Measurements from ENCODE around the gene OPCML.

The OPCML gene

GRCh38 chr11:133052537-133052936 is 479.8 kb downstream of the OPCML start:
- no peaks in the 10 kb centered on the region for H3K27me3 ChIP-seq (ENCODE audit: low read depth)
- DNase-seq (ENCODE audit: low spot score in 2 of 2) = no peak
- no peak overlapping the region for H3K4me3 ChIP-seq
- no peaks in the 10 kb centered on the region for H3K9me3 ChIP-seq
- no peaks in the 10 kb centered on the region for H3K4me1 ChIP-seq
- H3K36me3 ChIP-seq (replicated peaks) = no peaks in the 10 kb centered on the region
- in situ Hi-C loops (cut with MboI; ENCODE audit: low sequenced_read_pairs) = no loop called here

- no peak overlapping the region for H3K4me3 ChIP-seq
- no peak for DNase-seq (ENCODE audit: low spot score in 2 of 2)
- no peaks in the 10 kb centered on the region for H3K36me3 ChIP-seq (replicated peaks)
- in situ Hi-C loops (cut with MboI; ENCODE audit: low sequenced_read_pairs) = no loop called here
- no peaks in the 10 kb centered on the region for H3K9me3 ChIP-seq
- no peaks in the 10 kb centered on the region for H3K27me3 ChIP-seq (ENCODE audit: low read depth)
- no peaks in the 10 kb centered on the region for H3K4me1 ChIP-seq
Observed at GRCh38 chr11:133049244-133050019, 482.9 kb downstream of the OPCML start.

- Histone ChIP-seq H3K36me3 (replicated peaks) (no peaks in the 10 kb centered on the region), H3K27me3 (ENCODE audit: low read depth) (no peaks in the 10 kb centered on the region), H3K4me1 (no peaks in the 10 kb centered on the region), H3K9me3 (no peaks in the 10 kb centered on the region), H3K4me3 (no peak overlapping the region)
- DNase-seq (ENCODE audit: low spot score in 2 of 2) = no peak
- in situ Hi-C loops (cut with MboI; ENCODE audit: low sequenced_read_pairs) = no loop called here
Observed at GRCh38 chr11:133048270-133048669, 484.0 kb downstream of the OPCML start.

GRCh38 chr11:133047771-133048115 is 484.6 kb downstream of the OPCML start:
- Histone ChIP-seq H3K27me3 (ENCODE audit: low read depth) (no peaks in the 10 kb centered on the region), H3K4me3 (no peak overlapping the region), H3K4me1 (no peaks in the 10 kb centered on the region), H3K9me3 (no peaks in the 10 kb centered on the region), H3K36me3 (replicated peaks) (no peaks in the 10 kb centered on the region)
- in situ Hi-C loops (cut with MboI; ENCODE audit: low sequenced_read_pairs) = no loop called here
- DNase-seq (ENCODE audit: low spot score in 2 of 2) = no peak

GRCh38 chr11:133047036-133047770 is 485.1 kb downstream of the OPCML start:
- Histone ChIP-seq H3K4me1 (no peaks in the 10 kb centered on the region), H3K27me3 (ENCODE audit: low read depth) (no peaks in the 10 kb centered on the region), H3K36me3 (replicated peaks) (no peaks in the 10 kb centered on the region), H3K4me3 (no peak overlapping the region), H3K9me3 (no peaks in the 10 kb centered on the region)
- no peak for DNase-seq (ENCODE audit: low spot score in 2 of 2)
- in situ Hi-C loops (cut with MboI; ENCODE audit: low sequenced_read_pairs) = no loop called here

- H3K27me3 ChIP-seq (ENCODE audit: low read depth) = no peaks in the 10 kb centered on the region
- no peaks in the 10 kb centered on the region for H3K36me3 ChIP-seq (replicated peaks)
- in situ Hi-C loops (cut with MboI; ENCODE audit: low sequenced_read_pairs) = no loop called here
- DNase-seq (ENCODE audit: low spot score in 2 of 2) = no peak
- H3K9me3 ChIP-seq = no peaks in the 10 kb centered on the region
- no peak overlapping the region for H3K4me3 ChIP-seq
- H3K4me1 ChIP-seq = no peaks in the 10 kb centered on the region
Observed at GRCh38 chr11:133046252-133046651, 486.0 kb downstream of the OPCML start.

- H3K9me3 ChIP-seq = no peaks in the 10 kb centered on the region
- DNase-seq (ENCODE audit: low spot score in 2 of 2) = no peak
- in situ Hi-C loops (cut with MboI; ENCODE audit: low sequenced_read_pairs) = no loop called here
- H3K4me1 ChIP-seq = no peaks in the 10 kb centered on the region
- H3K27me3 ChIP-seq (ENCODE audit: low read depth) = no peaks in the 10 kb centered on the region
- H3K36me3 ChIP-seq (replicated peaks) = no peaks in the 10 kb centered on the region
- no peak overlapping the region for H3K4me3 ChIP-seq
Observed at GRCh38 chr11:133041928-133042882, 490.1 kb downstream of the OPCML start.

- Histone ChIP-seq H3K4me3 (no peak overlapping the region), H3K4me1 (no peaks in the 10 kb centered on the region), H3K27me3 (ENCODE audit: low read depth) (no peaks in the 10 kb centered on the region), H3K36me3 (replicated peaks) (no peaks in the 10 kb centered on the region), H3K9me3 (no peaks in the 10 kb centered on the region)
- in situ Hi-C loops (cut with MboI; ENCODE audit: low sequenced_read_pairs) = no loop called here
- no peak for DNase-seq (ENCODE audit: low spot score in 2 of 2)
Observed at GRCh38 chr11:133041181-133041580, 491.1 kb downstream of the OPCML start.

- Histone ChIP-seq H3K4me1 (no peaks in the 10 kb centered on the region), H3K4me3 (no peak overlapping the region), H3K9me3 (no peaks in the 10 kb centered on the region), H3K27me3 (ENCODE audit: low read depth) (no peaks in the 10 kb centered on the region), H3K36me3 (replicated peaks) (no peaks in the 10 kb centered on the region)
- in situ Hi-C loops (cut with MboI; ENCODE audit: low sequenced_read_pairs) = no loop called here
- DNase-seq (ENCODE audit: low spot score in 2 of 2) = no peak
Observed at GRCh38 chr11:133040289-133040900, 491.9 kb downstream of the OPCML start.

GRCh38 chr11:133038850-133039249 is 493.5 kb downstream of the OPCML start:
- Histone ChIP-seq H3K9me3 (no peaks in the 10 kb centered on the region), H3K4me3 (no peak overlapping the region)
- in situ Hi-C loops (cut with MboI; ENCODE audit: low sequenced_read_pairs) = no loop called here

GRCh38 chr11:133034929-133035328 is 497.4 kb downstream of the OPCML start:
- in situ Hi-C loops (cut with MboI; ENCODE audit: low sequenced_read_pairs) = no loop called here
- DNase-seq (ENCODE audit: low spot score in 2 of 2) = no peak
- H3K4me1 ChIP-seq = no peaks in the 10 kb centered on the region
- no peaks in the 10 kb centered on the region for H3K36me3 ChIP-seq (replicated peaks)
- no peak overlapping the region for H3K4me3 ChIP-seq
- no peaks in the 10 kb centered on the region for H3K9me3 ChIP-seq
- no peaks in the 10 kb centered on the region for H3K27me3 ChIP-seq (ENCODE audit: low read depth)

More at GRCh38 chr11:133038850-133039249, 493.5 kb downstream of the OPCML start:
- H3K4me1 ChIP-seq = no peaks in the 10 kb centered on the region
- no peaks in the 10 kb centered on the region for H3K36me3 ChIP-seq (replicated peaks)
- H3K27me3 ChIP-seq (ENCODE audit: low read depth) = no peaks in the 10 kb centered on the region
- DNase-seq (ENCODE audit: low spot score in 2 of 2) = no peak

- no peaks in the 10 kb centered on the region for H3K36me3 ChIP-seq (replicated peaks)
- no peak for DNase-seq (ENCODE audit: low spot score in 2 of 2)
- H3K4me3 ChIP-seq = no peak overlapping the region
- no peaks in the 10 kb centered on the region for H3K4me1 ChIP-seq
- in situ Hi-C loops (cut with MboI; ENCODE audit: low sequenced_read_pairs) = no loop called here
- H3K27me3 ChIP-seq (ENCODE audit: low read depth) = no peaks in the 10 kb centered on the region
- H3K9me3 ChIP-seq = no peaks in the 10 kb centered on the region
Observed at GRCh38 chr11:133029107-133029506, 503.2 kb downstream of the OPCML start.

- H3K36me3 ChIP-seq (replicated peaks) = no peaks in the 10 kb centered on the region
- H3K27me3 ChIP-seq (ENCODE audit: low read depth) = no peaks in the 10 kb centered on the region
- in situ Hi-C loops (cut with MboI; ENCODE audit: low sequenced_read_pairs) = no loop called here
- H3K4me1 ChIP-seq = no peaks in the 10 kb centered on the region
- H3K4me3 ChIP-seq = no peak overlapping the region
- DNase-seq (ENCODE audit: low spot score in 2 of 2) = no peak
- H3K9me3 ChIP-seq = no peaks in the 10 kb centered on the region
Observed at GRCh38 chr11:133026952-133027351, 505.3 kb downstream of the OPCML start.
